Neural crest cell (in vitro differentiated cells): Measurements from ENCODE around the gene MYOD1. TPM values are rescaled to one million over a fixed set of nuclear protein-coding genes. Genes with fewer than 3 reads are reported as not detected.

ENCODE experiments used
- DNase-seq: peaks from one replicate; pipeline ENCODE4 v3.0.0; 2021; ENCODE audit warnings: low read depth, mixed read lengths, low spot score
- H3K27ac Mint-ChIP-seq: one replicate; pipeline ENCODE4 v1.8.0; 2021; ENCODE audit warnings: mild to moderate bottlenecking, mixed read lengths; ENCODE audit not compliant: unreplicated experiment
- H3K27me3 Mint-ChIP-seq: 2 replicates; pipeline ENCODE4 v1.8.0; 2021; ENCODE audit warnings: low read depth, mild to moderate bottlenecking, mixed read lengths
- H3K36me3 Mint-ChIP-seq: 2 replicates; pipeline ENCODE4 v1.8.0; 2021; ENCODE audit warnings: low read depth, mild to moderate bottlenecking, mixed read lengths
- H3K4me1 Mint-ChIP-seq: 2 replicates; pipeline ENCODE4 v1.8.0; 2021; ENCODE audit warnings: mixed read lengths
- H3K4me3 Mint-ChIP-seq: one replicate; pipeline ENCODE4 v1.8.0; 2021; ENCODE audit warnings: mild to moderate bottlenecking, mixed read lengths
- H3K9me3 Mint-ChIP-seq: 2 replicates; pipeline ENCODE4 v1.8.0; 2021; ENCODE audit warnings: mixed read lengths
- total RNA-seq: library from RNA; stranded (reverse); gene quantifications from 2 replicates; pipeline ENCODE4 v1.2.1, GENCODE V29; 2021
- TF ChIP-seq, protein P1 (sequence below): fragments of 200-600 bp; sonication (generic); conservative IDR thresholded peaks from 2 replicates; pipeline ENCODE4 v1.5.0; 2021; ENCODE audit warnings: antibody characterized with exemption, mild to moderate bottlenecking

MYOD1 gene
- total RNA-seq, 1 donor from 2014 or later, result not detected

GRCh38 chr11:17707830-17708229 lies 11.5 kb upstream of the MYOD1 start:
- DNase-seq, result no peak
- Mint-ChIP-seq H3K36me3 (no peaks in the 10 kb centered on the region), H3K9me3 (peaks cover 6% of the 10 kb centered on the region), H3K4me1 (no peaks in the 10 kb centered on the region), H3K4me3 (no peak overlapping the region), H3K27me3 (peaks cover 28% of the 10 kb centered on the region), H3K27ac (no peak overlapping the region)
- TF ChIP-seq, protein P1, sequence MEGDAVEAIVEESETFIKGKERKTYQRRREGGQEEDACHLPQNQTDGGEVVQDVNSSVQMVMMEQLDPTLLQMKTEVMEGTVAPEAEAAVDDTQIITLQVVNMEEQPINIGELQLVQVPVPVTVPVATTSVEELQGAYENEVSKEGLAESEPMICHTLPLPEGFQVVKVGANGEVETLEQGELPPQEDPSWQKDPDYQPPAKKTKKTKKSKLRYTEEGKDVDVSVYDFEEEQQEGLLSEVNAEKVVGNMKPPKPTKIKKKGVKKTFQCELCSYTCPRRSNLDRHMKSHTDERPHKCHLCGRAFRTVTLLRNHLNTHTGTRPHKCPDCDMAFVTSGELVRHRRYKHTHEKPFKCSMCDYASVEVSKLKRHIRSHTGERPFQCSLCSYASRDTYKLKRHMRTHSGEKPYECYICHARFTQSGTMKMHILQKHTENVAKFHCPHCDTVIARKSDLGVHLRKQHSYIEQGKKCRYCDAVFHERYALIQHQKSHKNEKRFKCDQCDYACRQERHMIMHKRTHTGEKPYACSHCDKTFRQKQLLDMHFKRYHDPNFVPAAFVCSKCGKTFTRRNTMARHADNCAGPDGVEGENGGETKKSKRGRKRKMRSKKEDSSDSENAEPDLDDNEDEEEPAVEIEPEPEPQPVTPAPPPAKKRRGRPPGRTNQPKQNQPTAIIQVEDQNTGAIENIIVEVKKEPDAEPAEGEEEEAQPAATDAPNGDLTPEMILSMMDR, result no peak

GRCh38 chr11:17711836-17712235 lies 7.5 kb upstream of the MYOD1 start:
- H3K4me1 Mint-ChIP-seq, result no peaks in the 10 kb centered on the region
- DNase-seq, result no peak
- H3K4me3 Mint-ChIP-seq, result no peak overlapping the region
- TF ChIP-seq, protein P1, result no peak
- H3K9me3 Mint-ChIP-seq, result no peaks in the 10 kb centered on the region
- no peak overlapping the region for H3K27ac Mint-ChIP-seq
- peaks cover 10% of the 10 kb centered on the region for H3K27me3 Mint-ChIP-seq
- H3K36me3 Mint-ChIP-seq, result no peaks in the 10 kb centered on the region

DNA sequence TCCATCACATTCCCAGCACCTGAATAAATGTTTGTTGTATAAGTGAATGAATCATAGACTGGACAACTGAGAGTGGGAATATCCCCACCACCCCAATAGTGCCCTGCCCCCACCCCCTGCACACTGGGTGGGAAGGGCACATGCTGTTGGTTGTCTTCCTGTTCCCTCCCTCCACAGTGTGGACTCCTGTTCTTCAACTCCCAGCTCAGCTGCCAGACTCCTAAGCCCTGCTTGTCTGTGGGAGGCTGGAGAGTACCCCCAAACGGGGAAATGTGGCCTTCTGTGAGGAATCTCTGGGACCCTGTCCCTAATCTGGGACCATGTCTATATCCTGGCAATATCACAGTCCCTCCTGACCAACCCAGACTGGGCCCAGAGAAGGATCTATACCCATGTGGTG lies 5.5 kb upstream of the MYOD1 start:
- H3K27ac Mint-ChIP-seq, result no peak overlapping the region
- TF ChIP-seq, protein P1, result no peak
- H3K9me3 Mint-ChIP-seq, result no peaks in the 10 kb centered on the region
- DNase-seq, result no peak
- H3K4me3 Mint-ChIP-seq, result no peak overlapping the region
- no peaks in the 10 kb centered on the region for H3K36me3 Mint-ChIP-seq
- H3K27me3 Mint-ChIP-seq, result peaks cover 7% of the 10 kb centered on the region
- H3K4me1 Mint-ChIP-seq, result no peaks in the 10 kb centered on the region

GRCh38 chr11:17714356-17714854 lies 5.0 kb upstream of the MYOD1 start:
- Mint-ChIP-seq H3K27me3 (peaks cover 3% of the 10 kb centered on the region), H3K4me3 (no peak overlapping the region), H3K36me3 (no peaks in the 10 kb centered on the region), H3K4me1 (no peaks in the 10 kb centered on the region), H3K27ac (no peak overlapping the region), H3K9me3 (no peaks in the 10 kb centered on the region)
- DNase-seq, result no peak
- TF ChIP-seq, protein P1, result no peak

- peaks cover 6% of the 10 kb centered on the region for H3K27me3 Mint-ChIP-seq
- H3K4me3 Mint-ChIP-seq, result no peak overlapping the region
- H3K9me3 Mint-ChIP-seq, result no peaks in the 10 kb centered on the region
- H3K36me3 Mint-ChIP-seq, result no peaks in the 10 kb centered on the region
- H3K27ac Mint-ChIP-seq, result no peak overlapping the region
- DNase-seq, result no peak
- H3K4me1 Mint-ChIP-seq, result no peaks in the 10 kb centered on the region
- TF ChIP-seq, protein P1, result no peak
These were observed 4.5 kb upstream of the MYOD1 start for GRCh38 chr11:17714870-17715269.

- Mint-ChIP-seq H3K4me3 (no peak overlapping the region), H3K36me3 (no peaks in the 10 kb centered on the region), H3K27ac (no peak overlapping the region), H3K4me1 (no peaks in the 10 kb centered on the region), H3K27me3 (peaks cover 26% of the 10 kb centered on the region), H3K9me3 (no peaks in the 10 kb centered on the region)
- TF ChIP-seq, protein P1, result no peak
- no peak for DNase-seq
These were observed 2.6 kb upstream of the MYOD1 start for GRCh38 chr11:17716807-17717206.
